H1 (cell line): ENCODE results near the gene NLRC3.

Source experiments
- CTCF ChIP-seq, 3 experiments: IDR thresholded peaks; 1 replicate in 2 of 3; 2 replicates in 1 of 3; pipeline versions ENCODE4 v1.5.1 to v1.6.1; 2011; ENCODE audit warnings: low read length in 3 of 3, mild to moderate bottlenecking in 3 of 3, inconsistent platforms in 2 of 3, low read depth in 1 of 3, moderate library complexity in 1 of 3; ENCODE audit not compliant: insufficient read depth in 1 of 3; ENCODE audit errors: control extremely low read depth in 1 of 3
- EGR1 ChIP-seq: IDR thresholded peaks from 2 replicates; pipeline ENCODE4 v1.6.1; 2011; ENCODE audit warnings: low read depth, low read length, borderline replicate concordance
- EZH2 ChIP-seq: fragments of 200-600 bp; sonication (generic); IDR thresholded peaks from 2 replicates; pipeline ENCODE4 v1.7.1; 2012; ENCODE audit warnings: low read depth, mild to moderate bottlenecking, moderate library complexity, low read length, inconsistent platforms; ENCODE audit not compliant: severe bottlenecking
- HDAC2 ChIP-seq, 2 experiments: fragments of 300-600 bp in 1 of 2; sonication (generic) in 1 of 2; IDR thresholded peaks; 2 replicates each; pipeline ENCODE4 v1.6.1; 2011 to 2012; ENCODE audit warnings: low read depth in 2 of 2, low read length in 2 of 2, mild to moderate bottlenecking in 2 of 2, moderate library complexity in 2 of 2, borderline replicate concordance in 1 of 2, inconsistent platforms in 1 of 2
- JUND ChIP-seq: IDR thresholded peaks from 2 replicates; pipeline ENCODE4 v1.6.1; 2011; ENCODE audit warnings: mild to moderate bottlenecking, improper control_type of control experiment, low read length
- POLR2A ChIP-seq, 2 experiments: IDR thresholded peaks; 1 replicate in 1 of 2; 2 replicates in 1 of 2; pipeline ENCODE4 v1.6.1; 2011; ENCODE audit warnings: low read depth in 2 of 2, low read length in 2 of 2, mild to moderate bottlenecking in 2 of 2; ENCODE audit errors: control extremely low read depth in 1 of 2
- ZNF274 ChIP-seq: IDR thresholded peaks from 2 replicates; pipeline ENCODE4 v1.7.0; 2012; ENCODE audit warnings: low read length, borderline replicate concordance; ENCODE audit errors: extremely low read depth

DNA sequence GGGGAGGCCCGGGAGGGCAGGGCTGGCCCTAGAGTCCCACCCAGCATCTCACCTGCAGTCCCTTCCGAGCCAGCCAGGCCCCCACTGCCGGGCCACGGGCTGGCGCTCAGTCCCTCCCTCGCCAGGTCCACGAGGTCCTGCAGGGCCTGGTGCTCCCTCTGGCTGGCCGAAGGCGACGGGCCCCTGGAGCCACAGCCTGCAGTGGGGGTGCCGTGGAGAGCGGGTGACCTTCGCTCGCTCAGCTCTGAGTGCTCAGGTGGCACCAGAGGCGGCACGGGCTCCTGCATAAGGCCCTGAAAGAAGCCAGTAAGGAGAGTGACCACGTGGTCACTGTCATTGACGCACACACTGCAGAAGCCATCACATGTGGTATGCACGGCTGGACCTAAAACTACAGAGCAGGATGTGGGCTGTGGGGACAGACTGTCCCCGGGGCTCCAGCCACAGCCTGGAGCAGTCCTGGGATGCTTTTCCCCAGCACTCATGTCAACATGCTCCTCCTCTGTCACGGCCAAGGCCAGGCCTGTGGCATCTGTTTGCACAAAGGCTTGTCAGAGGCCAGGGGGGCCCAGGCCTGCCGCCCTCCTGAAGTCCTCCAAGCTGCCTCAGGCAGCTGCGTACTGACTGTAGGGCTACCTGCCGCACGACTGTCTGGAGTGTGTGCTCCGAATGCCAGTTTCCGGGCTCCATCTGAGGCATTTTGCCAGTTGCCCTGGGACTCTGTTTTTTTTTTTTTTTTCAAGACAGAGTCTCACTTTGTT is 19.1 kb upstream of the NLRC3 start:
- TF ChIP-seq CTCF (IDR thresholded peaks at IDR 0.05; ENCODE audit: control extremely low read depth in 1 of 3, insufficient read depth in 1 of 3, low read depth in 1 of 3, low read length in 3 of 3) (no peak), POLR2A (IDR thresholded peaks at IDR 0.05; ENCODE audit: control extremely low read depth in 1 of 2, low read depth in 2 of 2, low read length in 2 of 2) (no peak), EZH2 (no peak), ZNF274 (no peak), JUND (no peak), EGR1 (no peak), HDAC2 (IDR thresholded peaks at IDR 0.05; ENCODE audit: borderline replicate concordance in 1 of 2, low read depth in 2 of 2, low read length in 2 of 2) (no peak)
